DOHH2 (cell line): ENCODE measurements around the gene MYL12A.

Experiments used
- H3F3A ChIP-seq: fragments of 200-600 bp; sonication (generic), shearing (Covaris generic); 2 replicates; pipeline ENCODE4 v1.6.0; 2016; ENCODE audit warnings: antibody characterized with exemption, mild to moderate bottlenecking; ENCODE audit not compliant: control insufficient read depth, insufficient read depth
- H3K27ac ChIP-seq: fragments of 200-600 bp; sonication (generic); 2 replicates; pipeline ENCODE4 v1.5.1; 2014; ENCODE audit warnings: low read depth, mild to moderate bottlenecking, low read length, moderate library complexity
- H3K27me3 ChIP-seq: fragments of 200-600 bp; sonication (generic); 2 replicates; pipeline ENCODE4 v1.6.1; 2014; ENCODE audit warnings: mild to moderate bottlenecking, low read length, mixed read lengths; ENCODE audit not compliant: control insufficient read depth
- H3K36me3 ChIP-seq: fragments of 200-600 bp; sonication (generic); 2 replicates; pipeline ENCODE4 v1.6.1; 2014; ENCODE audit warnings: mild to moderate bottlenecking, low read length, moderate library complexity, mixed read lengths; ENCODE audit not compliant: control insufficient read depth
- H3K4me1 ChIP-seq: fragments of 200-600 bp; sonication (generic); 2 replicates; pipeline ENCODE4 v1.6.1; 2014; ENCODE audit warnings: mild to moderate bottlenecking, low read length, mixed read lengths; ENCODE audit not compliant: control insufficient read depth
- H3K4me2 ChIP-seq: fragments of 200-600 bp; sonication (generic); 2 replicates; pipeline ENCODE4 v1.6.0; 2014; ENCODE audit warnings: mild to moderate bottlenecking, low read length, moderate library complexity
- H3K4me3 ChIP-seq: fragments of 200-600 bp; sonication (generic); 2 replicates; pipeline ENCODE4 v1.5.1; 2014; ENCODE audit warnings: mild to moderate bottlenecking, low read length, mixed read lengths
- H3K79me2 ChIP-seq: fragments of 200-600 bp; sonication (generic); 2 replicates; pipeline ENCODE4 v1.6.1; 2014; ENCODE audit warnings: mild to moderate bottlenecking, low read length, mixed read lengths; ENCODE audit not compliant: control insufficient read depth
- H3K9me2 ChIP-seq: fragments of 200-600 bp; sonication (generic); replicated peaks from 2 replicates; pipeline ENCODE4 v1.6.1; 2014; ENCODE audit warnings: mild to moderate bottlenecking, low read length, mixed read lengths; ENCODE audit not compliant: control insufficient read depth
- H3K9me3 ChIP-seq: fragments of 200-600 bp; sonication (generic); 2 replicates; pipeline ENCODE4 v1.6.1; 2014; ENCODE audit warnings: antibody characterized with exemption, low read length, mixed read lengths; ENCODE audit not compliant: control insufficient read depth, insufficient read depth
- H4K20me1 ChIP-seq: fragments of 200-600 bp; sonication (generic); 2 replicates; pipeline ENCODE4 v1.6.0; 2014; ENCODE audit warnings: low read depth, mild to moderate bottlenecking, antibody characterized with exemption, low read length, moderate library complexity; ENCODE audit not compliant: control insufficient read depth, insufficient read depth
- CTCF ChIP-seq: fragments of 200-600 bp; sonication (generic); IDR thresholded peaks from one replicate; pipeline ENCODE4 v1.5.1; 2014; ENCODE audit warnings: antibody characterized with exemption, mild to moderate bottlenecking, low read depth, low read length; ENCODE audit not compliant: poor library complexity, severe bottlenecking
- EZH2phosphoT487 ChIP-seq: fragments of 200-600 bp; sonication (generic); IDR thresholded peaks from 2 replicates; pipeline ENCODE4 v1.6.1; 2017; ENCODE audit warnings: borderline replicate concordance, mild to moderate bottlenecking, antibody characterized with exemption, low read length, moderate library complexity, mixed read lengths

Gene MYL12A

DNA sequence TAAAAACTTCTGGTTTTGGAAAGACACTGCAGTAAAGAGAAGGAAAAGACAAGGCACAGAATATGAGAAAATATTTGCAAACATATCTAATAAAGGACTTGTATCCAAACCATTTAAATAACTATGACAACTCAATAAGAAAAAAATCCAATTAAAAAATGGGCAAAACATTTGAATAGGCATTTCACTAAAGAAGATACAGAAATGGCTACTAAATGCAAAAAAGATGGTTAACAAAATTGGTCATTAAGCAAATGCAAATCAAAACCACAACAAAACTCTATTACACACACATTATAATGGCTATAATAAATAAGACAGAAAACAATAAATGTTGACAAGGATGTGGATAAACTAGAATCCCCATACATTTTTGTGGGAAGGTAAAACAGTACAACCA, 42.4 kb upstream of the MYL12A start:
- no peak overlapping the region for H3K4me2 ChIP-seq
- no peaks in the 10 kb centered on the region for H3K27me3 ChIP-seq
- no peaks in the 10 kb centered on the region for H3K4me1 ChIP-seq
- TF ChIP-seq CTCF (no peak), EZH2phosphoT487 (no peak)
- H3K4me3 ChIP-seq: no peak overlapping the region
- H3F3A ChIP-seq: no peaks in the 10 kb centered on the region
- no peaks in the 10 kb centered on the region for H4K20me1 ChIP-seq
- H3K9me3 ChIP-seq: peaks cover 16% of the 10 kb centered on the region; the same call in 1 of the 2 replicates
- no peaks in the 10 kb centered on the region for H3K79me2 ChIP-seq
- no peaks in the 10 kb centered on the region for H3K36me3 ChIP-seq
- no peak overlapping the region for H3K27ac ChIP-seq
- H3K9me2 ChIP-seq: no peaks in the 10 kb centered on the region

- Histone ChIP-seq H3K79me2 (no peaks in the 10 kb centered on the region), H3K9me2 (no peaks in the 10 kb centered on the region), H3K4me2 (no peak overlapping the region), H3K36me3 (no peaks in the 10 kb centered on the region), H3K27me3 (no peaks in the 10 kb centered on the region), H3K4me1 (peaks cover 5% of the 10 kb centered on the region), H4K20me1 (no peaks in the 10 kb centered on the region), H3K9me3 (peaks cover 16% of the 10 kb centered on the region; the same call in 1 of the 2 replicates), H3K4me3 (no peak overlapping the region), H3K27ac (no peak overlapping the region), H3F3A (no peaks in the 10 kb centered on the region)
- TF ChIP-seq EZH2phosphoT487 (no peak), CTCF (no peak)
Measured at GRCh38 chr18:3207565-3207964, 40.0 kb upstream of the MYL12A start.

DNA sequence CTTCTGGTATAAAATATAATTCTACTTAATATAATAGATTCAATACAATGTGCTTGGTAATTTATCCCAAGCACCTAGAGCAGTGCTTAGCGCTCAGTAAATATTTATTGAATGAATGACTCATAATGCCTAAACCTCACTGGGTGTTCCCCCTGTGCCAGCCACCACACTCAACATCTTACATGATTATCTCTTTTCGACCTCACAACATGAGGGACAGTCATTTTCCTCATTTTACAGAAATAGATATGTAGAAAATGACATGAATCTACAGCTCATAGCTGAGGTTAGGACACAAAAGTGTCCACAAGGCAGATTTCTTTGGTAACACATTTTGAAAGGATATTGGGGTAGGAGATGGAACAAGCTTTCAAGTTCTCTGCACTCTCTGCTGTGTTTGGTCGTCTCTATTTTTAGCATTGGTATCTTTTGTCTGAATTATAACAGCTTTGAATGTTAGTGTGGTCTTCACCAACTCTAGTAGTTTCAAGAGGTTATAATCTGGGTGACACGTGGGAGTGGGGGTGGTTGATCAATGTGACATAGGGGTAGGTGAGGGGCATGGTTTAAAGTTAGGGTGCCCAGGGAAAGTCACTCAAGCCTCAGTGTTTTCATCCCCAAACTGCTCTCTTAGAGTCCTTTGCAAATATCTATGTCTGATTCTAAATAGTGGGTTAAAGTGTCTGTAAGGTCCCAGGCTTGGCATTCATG, 37.6 kb upstream of the MYL12A start:
- H3K4me3 ChIP-seq: no peak overlapping the region
- no peaks in the 10 kb centered on the region for H3K79me2 ChIP-seq
- TF ChIP-seq CTCF: no peak
- no peak for TF ChIP-seq EZH2phosphoT487
- no peak overlapping the region for H3K4me2 ChIP-seq
- no peaks in the 10 kb centered on the region for H4K20me1 ChIP-seq
- H3K27me3 ChIP-seq: no peaks in the 10 kb centered on the region
- no peaks in the 10 kb centered on the region for H3K9me2 ChIP-seq
- H3F3A ChIP-seq: no peaks in the 10 kb centered on the region
- H3K4me1 ChIP-seq: peaks cover 17% of the 10 kb centered on the region
- no peak overlapping the region for H3K27ac ChIP-seq
- H3K9me3 ChIP-seq: peaks cover 7% of the 10 kb centered on the region; the same call in 1 of the 2 replicates
- no peaks in the 10 kb centered on the region for H3K36me3 ChIP-seq
